SKM-1 (cell line): ENCODE data around the gene IDE.
"Not testable (repeated sequence)": the region's sequence is repeated elsewhere in the genome, so short reads cannot be mapped to it uniquely, and the experiment has no call there.

Source experiments
- DNase-seq: peaks from one replicate; lab custom pipeline; 2025; ENCODE audit not compliant: unreplicated experiment; lab: John Stamatoyannopoulos, UW

IDE gene

DNA sequence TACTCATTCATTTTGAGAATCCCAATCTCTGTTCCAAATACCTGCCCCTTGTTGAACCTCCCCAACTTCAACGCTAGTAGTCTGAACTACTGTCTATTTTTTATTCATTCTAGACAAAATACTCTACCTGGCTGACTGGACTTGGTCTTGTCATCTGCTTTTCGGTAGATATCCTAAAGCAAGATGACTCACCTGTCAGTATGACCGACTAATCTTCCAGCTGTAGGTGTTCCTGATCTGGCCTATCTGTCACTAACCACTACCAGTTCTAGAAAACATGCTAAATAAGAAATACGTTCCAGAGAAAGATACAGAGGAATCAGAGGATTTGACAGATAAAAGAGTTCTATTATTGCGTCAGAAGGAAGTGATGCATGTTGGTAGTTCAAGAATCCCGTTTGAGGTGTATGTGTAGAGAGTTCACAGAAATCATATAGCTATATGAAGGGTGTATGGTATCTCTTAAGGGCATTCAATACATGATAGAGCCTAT, 81.1 kb downstream of the IDE start:
- no peak for DNase-seq

DNA sequence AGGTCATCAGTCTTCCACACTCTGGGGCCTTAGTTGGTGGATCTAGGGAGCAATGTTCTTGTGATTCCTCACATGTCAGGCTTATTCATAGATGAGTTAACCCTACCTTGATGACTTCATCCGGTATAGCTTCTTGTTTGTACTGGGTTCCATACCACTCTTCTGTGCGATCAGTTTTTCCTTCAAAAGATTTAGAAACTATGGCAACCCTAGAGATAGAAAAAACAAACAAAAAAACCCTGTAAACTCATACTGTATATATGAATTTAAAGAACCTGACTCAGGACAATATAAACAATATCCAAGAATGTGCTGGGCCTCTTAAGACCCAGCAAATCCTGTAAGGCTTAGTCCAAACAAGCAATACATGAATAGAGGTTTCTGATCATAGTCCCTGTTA, 83.5 kb downstream of the IDE start:
- DNase-seq, result no peak

DNA sequence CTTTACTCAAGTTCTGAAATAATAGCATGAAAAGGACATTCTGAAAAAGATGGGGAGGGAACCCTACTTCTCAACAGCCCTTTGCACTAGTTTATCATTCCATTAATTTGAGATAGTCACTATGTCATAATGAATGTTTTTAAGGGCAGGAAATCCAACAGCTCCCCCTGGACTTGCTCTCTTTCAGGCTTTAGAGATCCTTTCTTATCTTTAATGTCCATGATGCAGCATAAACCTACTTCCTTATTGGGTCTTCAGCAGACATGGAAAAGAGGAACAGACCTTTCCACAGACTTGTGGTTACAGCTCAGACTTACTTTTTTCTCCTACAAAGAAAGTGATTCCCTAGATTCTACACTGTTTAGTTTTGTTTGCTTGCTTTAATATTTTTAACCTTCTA, 87.3 kb downstream of the IDE start:
- DNase-seq, result peak; percentile 97

- DNase-seq, result no peak
Observed at GRCh38 chr10:92483539-92483938, 90.4 kb downstream of the IDE start.

GRCh38 chr10:92480413-92480812, 93.5 kb downstream of the IDE start:
- no peak for DNase-seq

DNA sequence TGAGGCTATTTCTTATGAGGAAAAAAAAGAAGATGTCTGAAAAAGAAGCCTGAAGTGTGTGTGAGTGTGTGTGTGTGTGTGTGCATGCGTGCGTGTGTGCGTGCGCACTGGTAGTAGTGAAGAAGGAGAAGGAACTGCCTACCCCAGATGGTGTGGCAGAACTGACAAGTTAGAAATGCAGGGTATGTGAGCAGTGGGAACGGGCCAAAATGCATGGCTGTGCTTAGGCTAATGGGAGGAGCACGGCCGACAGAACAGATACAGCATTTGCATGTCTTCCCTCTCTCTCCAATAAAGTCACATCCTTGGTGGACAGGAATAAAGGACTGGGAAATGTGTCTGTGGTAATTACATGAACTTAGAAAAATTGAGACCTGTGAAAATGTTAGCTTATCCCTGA, 94.3 kb downstream of the IDE start:
- DNase-seq, result no peak

- no peak for DNase-seq
Observed at GRCh38 chr10:92478536-92478935, 95.4 kb downstream of the IDE start.

- DNase-seq, result no peak
Observed at GRCh38 chr10:92475357-92475868, 98.5 kb downstream of the IDE start.

GRCh38 chr10:92470026-92470425, 103.9 kb downstream of the IDE start:
- no peak for DNase-seq

GRCh38 chr10:92464364-92464763, 109.5 kb downstream of the IDE start:
- no peak for DNase-seq

- DNase-seq, result no peak
Observed at GRCh38 chr10:92463582-92463981, 110.3 kb downstream of the IDE start.

DNA sequence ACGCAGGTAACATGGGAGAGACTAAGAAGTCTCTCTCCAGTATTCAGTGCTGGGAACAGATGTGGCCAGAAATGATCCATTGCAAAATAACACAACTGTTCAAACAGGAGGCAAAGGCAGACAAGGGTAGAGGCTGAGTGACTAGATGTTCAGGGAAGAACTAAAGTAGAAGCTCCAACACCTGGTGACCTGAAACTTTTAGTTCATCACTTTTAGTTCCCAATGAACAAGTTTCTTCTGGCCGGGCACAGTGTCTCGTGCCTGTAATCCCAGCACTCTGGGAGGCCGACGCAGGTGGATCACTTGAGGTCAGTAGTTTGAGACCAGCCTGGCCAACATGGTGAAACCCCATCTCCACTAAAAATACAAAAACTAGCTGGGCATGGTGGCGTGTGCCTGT, 118.9 kb downstream of the IDE start:
- DNase-seq, result not testable (repeated sequence)

GRCh38 chr10:92452313-92452712, 121.6 kb downstream of the IDE start:
- DNase-seq, result no peak

DNA sequence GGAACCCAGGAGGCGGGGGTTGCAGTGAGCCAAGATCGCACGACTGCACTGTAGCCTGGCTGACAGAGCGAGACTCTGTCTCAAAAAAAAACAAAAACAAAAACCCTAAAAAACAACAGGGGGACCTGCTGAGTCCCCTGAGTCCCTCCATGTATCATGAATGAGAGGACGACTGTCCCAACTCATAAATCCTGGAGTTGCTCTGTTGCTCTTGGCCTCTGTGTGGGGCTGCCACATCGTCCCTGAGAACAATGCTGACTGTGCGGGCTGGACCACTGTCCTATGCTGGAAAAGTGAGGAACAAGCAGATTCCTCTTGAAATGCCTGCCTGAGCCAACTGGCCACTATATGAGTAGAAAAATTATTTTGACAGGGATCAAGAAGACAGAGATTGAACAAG, 122.5 kb downstream of the IDE start:
- DNase-seq, result no peak

DNA sequence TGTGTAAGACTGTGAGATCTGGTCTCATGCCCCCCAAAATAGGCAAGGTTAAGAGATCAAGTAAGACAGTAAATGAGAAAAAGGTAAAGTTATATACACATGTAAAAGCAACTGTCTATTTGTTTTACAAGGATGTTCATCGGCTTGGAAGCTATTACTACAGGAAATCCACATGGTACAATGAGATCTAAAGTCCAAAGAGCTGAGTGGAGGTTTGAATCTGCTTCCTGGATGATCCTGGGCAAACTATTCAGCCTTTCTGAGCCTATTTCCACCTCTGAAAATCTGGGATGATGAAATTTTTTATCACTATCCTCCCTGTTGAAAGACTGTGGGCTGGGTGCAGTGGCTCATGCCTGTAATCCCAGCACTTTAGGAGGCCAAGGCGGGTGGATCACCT, 123.0 kb downstream of the IDE start:
- no peak for DNase-seq

- DNase-seq, result no peak
Observed at GRCh38 chr10:92440578-92440977, 133.3 kb downstream of the IDE start.

GRCh38 chr10:92438220-92438619, 135.7 kb downstream of the IDE start:
- no peak for DNase-seq

DNA sequence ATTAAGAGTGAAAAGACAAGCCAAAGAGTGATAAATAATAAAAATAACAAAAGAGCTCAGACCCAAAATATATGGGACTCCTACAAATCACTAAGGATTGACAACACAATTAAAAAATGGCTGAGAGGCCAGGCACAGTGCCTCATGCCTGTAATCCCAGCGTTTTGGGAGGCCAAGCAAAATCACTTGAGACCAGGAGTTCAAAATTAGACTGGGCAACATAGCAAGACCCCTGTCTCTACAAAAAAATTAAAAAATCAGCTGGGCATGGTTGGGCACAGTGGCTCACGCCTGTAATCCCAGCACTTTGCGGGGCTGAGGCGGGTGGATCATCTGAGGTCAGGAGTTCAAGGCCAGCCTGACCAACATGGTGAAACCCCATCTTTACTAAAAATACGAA, 137.3 kb downstream of the IDE start:
- no peak for DNase-seq

- not testable (repeated sequence) for DNase-seq
Observed at GRCh38 chr10:92436065-92436464, 137.8 kb downstream of the IDE start.

DNA sequence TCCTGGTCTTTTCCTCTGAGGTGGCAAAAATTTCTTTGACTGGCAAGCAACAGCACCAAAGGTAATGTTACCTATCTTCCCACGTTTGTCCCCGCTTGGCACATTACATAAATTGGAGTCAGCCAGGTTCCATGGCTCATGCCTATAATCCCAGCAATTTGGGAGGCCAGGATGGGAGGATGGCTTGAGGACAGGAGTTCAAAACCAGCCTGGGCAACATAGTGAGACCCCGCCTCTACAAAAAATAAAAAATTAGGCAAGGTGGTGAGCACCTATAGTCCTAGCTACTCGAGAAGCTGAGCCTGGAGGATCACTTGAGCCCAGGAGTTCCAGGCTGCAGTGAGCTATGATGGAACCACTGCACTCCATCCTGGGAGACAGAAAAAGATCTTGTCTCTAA, 139.5 kb downstream of the IDE start:
- DNase-seq, result no peak

GRCh38 chr10:92432596-92432995, 141.3 kb downstream of the IDE start:
- no peak for DNase-seq

GRCh38 chr10:92430103-92430502, 143.8 kb downstream of the IDE start:
- DNase-seq, result no peak

DNA sequence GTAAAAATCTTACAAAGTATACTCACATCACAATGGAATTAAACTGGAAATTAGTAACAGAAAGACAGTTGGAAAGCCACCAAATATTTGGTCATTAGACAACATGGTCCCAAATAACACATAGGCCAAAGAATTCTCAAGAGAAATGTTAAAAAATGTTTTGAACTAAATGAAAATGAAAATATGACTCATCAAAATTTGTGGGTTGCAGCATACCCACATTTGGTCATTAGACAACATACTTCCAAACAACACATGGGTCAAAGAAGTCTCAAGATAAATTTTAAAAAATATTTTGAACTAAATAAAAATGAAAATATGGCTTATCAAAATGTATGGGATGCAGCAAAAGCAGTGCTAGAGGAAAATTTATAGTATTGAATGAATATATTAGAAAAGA, 152.3 kb downstream of the IDE start:
- no peak for DNase-seq
